Measurements from ENCODE around the gene MAEL.

The MAEL gene

DNA sequence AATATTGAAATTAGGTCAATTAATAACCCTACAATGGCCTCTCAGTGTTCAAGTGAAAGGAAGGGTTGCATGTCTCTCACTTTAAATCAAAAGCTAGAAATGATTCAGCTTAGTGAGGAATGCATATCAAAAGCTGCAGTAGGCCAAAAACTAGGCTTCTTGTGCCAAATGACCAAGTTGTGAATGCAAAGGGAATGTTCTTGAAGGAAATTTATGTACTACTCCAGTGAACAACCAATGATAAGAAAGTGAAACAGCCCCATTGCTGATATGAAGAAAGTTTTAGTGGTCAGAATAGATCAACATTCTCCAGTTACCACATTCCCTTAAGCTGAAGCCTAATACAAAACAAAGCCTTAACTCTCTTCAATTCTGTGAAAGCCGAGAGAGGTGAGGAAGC, 10.0 kb downstream of the MAEL start:
- Histone ChIP-seq H3K4me1 (no peaks in the 10 kb centered on the region), H3K27me3 (peaks cover 3% of the 10 kb centered on the region; the same call in 1 of the 2 replicates), H3K9me3 (no peaks in the 10 kb centered on the region), H3K36me3 (no peaks in the 10 kb centered on the region), H3K4me3 (ENCODE audit: low read depth, low read length) (no peak overlapping the region)
- TF ChIP-seq CTCF (IDR thresholded peaks at IDR 0.05; ENCODE audit: low read depth, low read length): no peak
- no peak for DNase-seq

- no peak overlapping the region for H3K4me3 ChIP-seq (ENCODE audit: low read depth, low read length)
- no peaks in the 10 kb centered on the region for H3K9me3 ChIP-seq
- no peak for TF ChIP-seq CTCF (IDR thresholded peaks at IDR 0.05; ENCODE audit: low read depth, low read length)
- no peak for DNase-seq
- peaks cover 3% of the 10 kb centered on the region; the same call in 1 of the 2 replicates for H3K27me3 ChIP-seq
- H3K36me3 ChIP-seq: no peaks in the 10 kb centered on the region
- no peaks in the 10 kb centered on the region for H3K4me1 ChIP-seq
These were observed 10.5 kb downstream of the MAEL start for GRCh38 chr1:166999500-167000055.

GRCh38 chr1:167000546-167000945, 11.5 kb downstream of the MAEL start:
- TF ChIP-seq CTCF (IDR thresholded peaks at IDR 0.05; ENCODE audit: low read depth, low read length): no peak
- H3K9me3 ChIP-seq: no peaks in the 10 kb centered on the region
- no peak overlapping the region for H3K4me3 ChIP-seq (ENCODE audit: low read depth, low read length)
- no peaks in the 10 kb centered on the region for H3K36me3 ChIP-seq
- no peaks in the 10 kb centered on the region for H3K4me1 ChIP-seq
- peaks cover 3% of the 10 kb centered on the region; the same call in 1 of the 2 replicates for H3K27me3 ChIP-seq
- DNase-seq: no peak

GRCh38 chr1:167002354-167002753, 13.3 kb downstream of the MAEL start:
- no peaks in the 10 kb centered on the region for H3K4me1 ChIP-seq
- H3K4me3 ChIP-seq (ENCODE audit: low read depth, low read length): no peak overlapping the region
- DNase-seq: no peak
- H3K36me3 ChIP-seq: no peaks in the 10 kb centered on the region
- no peaks in the 10 kb centered on the region for H3K9me3 ChIP-seq
- H3K27me3 ChIP-seq: peaks cover under 1% of the 10 kb centered on the region; the same call in 1 of the 2 replicates
- TF ChIP-seq CTCF (IDR thresholded peaks at IDR 0.05; ENCODE audit: low read depth, low read length): no peak

DNA sequence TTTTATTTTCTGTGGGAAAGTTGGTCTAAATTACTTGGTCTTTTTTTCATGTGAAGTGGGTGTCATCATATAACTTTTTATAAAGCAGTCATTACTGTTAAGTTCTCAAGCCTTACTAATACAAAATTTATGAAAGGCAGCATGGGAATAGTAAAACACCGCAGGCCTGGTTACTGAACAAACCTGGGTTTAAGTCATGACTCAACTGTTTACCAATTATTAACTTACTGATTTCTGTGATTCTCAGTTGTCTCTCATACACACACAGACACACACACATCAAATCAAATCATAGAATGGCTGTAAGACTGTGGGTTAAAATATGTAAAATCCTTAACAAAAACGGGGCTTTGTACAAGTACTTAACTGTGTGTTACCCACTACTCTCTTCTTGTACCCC, 14.6 kb downstream of the MAEL start:
- no peaks in the 10 kb centered on the region for H3K36me3 ChIP-seq

More for the DNA sequence above, 14.6 kb downstream of the MAEL start:
- no peak for TF ChIP-seq CTCF (IDR thresholded peaks at IDR 0.05; ENCODE audit: low read depth, low read length)
- DNase-seq: no peak
- no peaks in the 10 kb centered on the region for H3K9me3 ChIP-seq
- no peak overlapping the region for H3K4me3 ChIP-seq (ENCODE audit: low read depth, low read length)
- H3K4me1 ChIP-seq: no peaks in the 10 kb centered on the region
- no peaks in the 10 kb centered on the region for H3K27me3 ChIP-seq

Data from BE2C (cell line).